ENCODE results near the gene FCHO2.
"Not testable (repeated sequence)": the region's sequence is repeated elsewhere in the genome, so short reads cannot be mapped to it uniquely, and the experiment has no call there.

FCHO2 gene

DNA sequence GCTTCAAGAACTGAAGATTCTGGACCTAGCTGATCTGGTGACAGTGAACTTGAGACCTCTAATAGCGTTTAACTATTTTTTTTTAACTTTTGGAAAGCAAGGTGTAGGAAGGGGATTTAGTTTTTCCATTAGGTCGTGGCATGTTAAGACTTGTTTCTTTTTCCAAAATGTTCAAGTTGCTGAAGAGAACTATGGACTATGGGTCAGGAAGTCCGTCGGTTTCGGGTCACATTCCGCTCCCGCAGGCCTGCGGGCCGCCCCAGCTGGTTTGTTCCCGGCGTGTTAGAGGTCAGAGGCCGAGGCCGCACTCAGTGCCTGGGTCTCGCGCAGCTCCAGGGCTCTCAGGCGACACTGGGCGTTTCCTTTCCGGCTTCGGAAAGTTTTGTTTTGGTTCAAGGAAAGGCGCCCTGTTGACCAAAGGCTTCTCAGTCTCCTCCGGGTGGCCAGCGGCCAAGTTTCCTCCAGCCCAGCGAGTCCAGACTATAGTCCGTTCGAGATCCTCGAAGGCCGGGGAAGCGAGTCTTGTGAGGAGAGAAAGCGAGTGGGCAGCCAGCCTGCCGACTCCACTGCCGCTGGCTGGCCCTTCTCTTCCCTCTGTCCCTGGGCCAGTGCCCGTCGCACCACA lies 586 bp upstream of the FCHO2 start:
- DNase-seq (ENCODE audit: low read depth in 2 of 2), result no peak

DNA sequence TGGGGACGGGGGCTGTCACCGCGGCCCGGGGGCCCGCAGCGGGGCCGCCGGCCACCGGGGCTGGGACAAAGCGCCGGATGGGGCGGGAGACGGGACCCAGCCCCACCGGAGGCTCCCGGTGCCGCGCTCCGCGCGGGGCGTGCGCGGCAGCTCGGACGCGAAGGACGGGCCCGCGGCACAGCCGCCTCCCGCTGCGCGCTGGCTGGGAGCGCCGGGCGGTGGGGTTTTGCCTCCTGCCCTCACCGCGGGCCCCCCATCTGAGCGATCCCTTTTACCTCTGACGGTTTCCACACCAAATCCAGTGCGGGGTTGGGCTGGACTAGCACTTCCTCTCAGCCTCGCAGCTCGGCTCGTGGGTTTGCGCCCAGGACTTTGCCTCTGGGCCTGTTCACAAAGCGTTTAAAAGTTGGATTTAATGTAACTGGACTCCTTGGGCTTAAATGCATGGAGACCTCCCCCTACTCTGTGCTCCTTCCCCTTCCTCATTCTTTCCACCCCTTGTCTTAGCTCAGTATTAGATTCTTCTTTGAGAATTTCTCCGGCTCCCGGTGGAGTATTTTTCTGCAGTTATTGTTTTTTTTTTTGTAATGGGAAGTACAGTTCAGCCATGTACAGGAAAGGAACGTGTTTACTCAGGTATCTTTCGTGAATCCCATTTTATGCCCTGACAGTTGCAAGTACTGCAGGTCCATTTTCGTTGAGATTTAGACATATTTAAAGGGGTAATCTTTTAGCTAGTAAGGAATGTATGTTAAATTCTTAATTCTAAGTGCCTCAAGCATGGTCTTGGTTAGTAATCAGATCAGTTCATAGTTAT lies 691 bp downstream of the FCHO2 start:
- DNase-seq (ENCODE audit: low read depth in 2 of 2), result peak in 1 of 2 donors; percentile 10

DNA sequence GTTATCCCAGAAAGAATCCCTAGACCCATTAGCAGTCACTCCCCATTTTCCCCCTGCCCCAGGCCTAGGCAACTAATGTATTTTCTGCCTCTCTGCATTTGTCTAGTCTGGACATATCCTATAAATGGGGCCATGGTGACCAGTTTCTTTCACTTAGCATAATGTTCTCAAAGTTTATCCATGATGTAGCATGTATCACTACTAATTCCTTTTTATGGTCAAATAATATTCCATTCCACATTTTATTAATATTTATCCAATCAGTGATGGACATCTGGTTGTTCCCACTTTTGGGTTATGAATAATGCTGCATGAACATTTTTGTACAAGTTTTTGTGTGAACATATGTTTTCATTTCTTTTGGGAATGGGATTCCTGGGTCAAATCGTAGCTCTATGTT lies 1.5 kb downstream of the FCHO2 start:
- no peak for DNase-seq (ENCODE audit: low read depth in 2 of 2)

DNA sequence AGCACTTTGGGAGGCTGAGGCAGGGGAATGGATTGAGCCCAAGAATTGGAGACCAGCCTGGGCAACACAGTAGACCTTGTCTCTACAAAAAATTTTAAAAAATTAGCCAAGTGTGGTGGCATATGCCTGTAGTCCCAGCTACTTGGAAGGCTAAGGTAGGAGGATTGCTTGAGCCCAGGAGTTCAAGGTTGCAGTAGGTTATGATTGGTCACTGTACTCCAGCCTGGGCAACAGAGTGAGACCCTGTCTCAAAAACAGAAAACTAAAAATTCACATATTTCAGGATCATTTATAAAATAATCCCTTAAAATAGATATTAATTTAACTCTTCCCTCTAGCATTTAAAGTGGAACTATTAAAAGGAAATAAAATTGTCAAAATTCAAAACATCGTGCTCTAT lies 3.4 kb downstream of the FCHO2 start:
- no peak for DNase-seq (ENCODE audit: low read depth in 2 of 2)

DNA sequence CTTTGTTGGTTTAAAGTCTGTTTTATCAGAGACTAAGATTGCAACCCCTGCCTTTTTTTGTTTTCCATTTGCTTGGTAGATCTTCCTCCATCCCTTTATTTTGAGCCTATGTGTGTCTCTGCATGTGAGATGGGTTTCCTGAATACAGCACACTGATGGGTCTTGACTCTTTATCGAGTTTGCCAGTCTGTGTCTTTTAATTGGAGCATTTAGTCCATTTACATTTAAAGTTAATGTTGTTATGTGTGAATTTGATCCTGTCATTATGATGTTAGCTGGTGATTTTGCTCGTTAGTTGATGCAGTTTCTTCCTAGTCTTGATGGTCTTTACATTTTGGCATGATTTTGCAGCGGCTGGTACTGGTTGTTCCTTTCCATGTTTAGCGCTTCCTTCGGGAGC lies 18.6 kb downstream of the FCHO2 start:
- not testable (repeated sequence) for DNase-seq (ENCODE audit: low read depth in 2 of 2)

DNA sequence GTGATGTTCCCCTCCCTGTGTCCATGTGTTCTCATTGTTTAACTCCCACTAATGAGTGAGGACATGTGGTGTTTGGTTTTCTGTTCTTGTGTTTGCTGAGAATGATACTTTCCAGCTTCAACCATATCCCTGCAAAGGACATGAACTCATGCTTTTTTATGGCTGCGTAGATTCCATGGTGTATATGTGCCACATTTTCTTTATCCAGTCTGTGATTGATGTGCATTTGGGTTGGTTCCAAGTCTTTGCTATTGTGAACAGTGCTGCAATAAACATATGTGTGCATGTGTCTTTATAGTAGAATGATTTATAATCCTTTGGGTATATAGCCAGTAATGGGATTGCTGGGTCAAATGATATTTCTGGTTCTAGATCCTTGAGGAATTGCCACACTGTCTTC lies 21.0 kb downstream of the FCHO2 start:
- not testable (repeated sequence) for DNase-seq (ENCODE audit: low read depth in 2 of 2)

DNA sequence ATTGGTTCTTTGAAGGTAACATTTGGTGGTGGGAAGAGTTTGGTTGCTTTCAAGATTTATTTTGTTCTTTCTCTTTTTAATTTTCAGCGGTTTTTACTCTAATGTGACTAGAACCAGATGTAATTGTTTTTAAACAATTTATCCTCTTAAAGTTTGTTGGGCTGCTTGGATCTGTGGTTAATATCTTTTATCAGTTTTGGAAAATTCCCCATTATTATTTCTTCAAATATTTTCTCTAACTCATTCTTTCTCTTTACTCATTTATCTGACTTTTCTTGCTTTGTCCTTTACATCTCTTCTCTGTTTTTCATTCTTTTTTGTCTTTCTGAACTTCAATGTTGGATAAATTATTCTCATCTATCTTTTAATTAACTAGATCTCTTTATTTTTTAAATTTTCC lies 29.9 kb downstream of the FCHO2 start:
- DNase-seq (ENCODE audit: low read depth in 2 of 2), result no peak

DNA sequence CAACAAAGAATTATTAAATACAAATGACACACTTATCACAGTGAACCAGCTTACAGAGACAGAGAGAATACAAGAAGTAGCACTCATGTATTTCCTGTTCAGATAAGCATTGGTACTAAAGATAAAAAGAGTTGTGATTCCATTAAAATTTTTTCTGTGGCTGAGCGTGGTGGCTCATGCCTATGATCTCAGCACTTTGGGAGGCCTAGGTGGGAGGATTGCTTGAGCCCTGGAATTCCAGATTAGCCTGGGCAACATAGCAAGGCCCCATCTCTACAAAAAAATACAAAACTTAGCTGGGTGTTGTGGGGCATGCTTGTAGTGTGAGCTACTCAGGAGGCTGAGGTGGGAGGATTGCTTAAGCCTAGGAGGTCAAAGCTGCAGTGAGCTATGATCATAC lies 32.9 kb downstream of the FCHO2 start:
- DNase-seq (ENCODE audit: low read depth in 2 of 2), result no peak

DNA sequence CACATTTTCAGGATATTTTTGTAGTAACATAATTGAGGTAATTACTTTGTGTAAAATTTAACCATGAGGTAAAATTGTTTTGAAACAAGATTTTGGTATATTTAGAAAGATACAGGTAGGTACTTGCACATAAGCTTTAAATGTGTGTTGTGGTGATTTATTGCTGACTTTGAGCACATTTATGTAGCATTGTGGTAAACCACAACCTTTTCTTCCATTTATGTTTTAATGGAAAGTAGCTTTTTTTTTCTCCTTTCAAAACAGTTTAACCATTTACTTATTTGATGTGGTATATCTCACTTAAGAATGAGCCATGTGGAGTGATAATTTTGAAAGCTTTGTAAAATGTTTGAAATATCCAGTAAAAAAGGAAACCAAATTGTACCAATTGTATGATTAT lies 35.6 kb downstream of the FCHO2 start:
- DNase-seq (ENCODE audit: low read depth in 2 of 2), result no peak

DNA sequence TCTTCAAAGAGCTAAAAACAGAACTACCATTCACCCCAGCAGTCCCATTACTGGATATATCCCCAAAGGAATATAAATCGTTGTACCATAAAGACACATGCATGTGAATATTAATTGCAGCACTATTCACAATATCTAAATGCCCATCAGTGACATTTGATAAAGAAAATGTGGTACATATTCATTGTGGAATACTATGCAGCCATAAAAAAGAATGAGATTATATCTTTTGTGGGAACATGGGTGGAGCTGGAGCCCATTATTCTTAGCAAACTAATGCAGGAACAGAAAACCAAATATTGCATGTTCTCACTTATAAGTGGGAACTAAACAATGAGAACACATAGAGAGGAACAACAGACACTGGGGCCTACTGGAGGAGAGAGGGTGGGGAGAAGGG lies 38.7 kb downstream of the FCHO2 start:
- DNase-seq (ENCODE audit: low read depth in 2 of 2), result no peak

DNA sequence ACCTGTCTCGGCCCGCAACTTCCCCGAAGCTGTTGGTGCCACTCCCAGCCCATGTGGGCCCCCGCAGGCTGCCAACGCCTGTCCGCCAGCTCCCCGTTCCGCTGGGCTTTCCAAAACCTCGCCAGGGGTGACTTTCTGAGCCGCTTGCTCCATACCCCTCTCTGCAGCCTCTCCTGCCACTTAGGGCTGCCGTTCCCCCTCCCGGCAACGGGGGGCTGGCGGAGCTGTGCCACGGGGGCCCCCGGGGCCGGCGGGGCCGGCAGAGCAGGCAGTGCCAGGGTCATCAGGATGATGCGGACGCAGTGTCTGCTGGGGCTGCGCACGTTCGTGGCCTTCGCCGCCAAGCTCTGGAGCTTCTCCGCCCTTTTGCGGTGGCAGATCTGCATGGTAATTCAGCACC lies 40.8 kb downstream of the FCHO2 start:
- no peak for DNase-seq (ENCODE audit: low read depth in 2 of 2)

DNA sequence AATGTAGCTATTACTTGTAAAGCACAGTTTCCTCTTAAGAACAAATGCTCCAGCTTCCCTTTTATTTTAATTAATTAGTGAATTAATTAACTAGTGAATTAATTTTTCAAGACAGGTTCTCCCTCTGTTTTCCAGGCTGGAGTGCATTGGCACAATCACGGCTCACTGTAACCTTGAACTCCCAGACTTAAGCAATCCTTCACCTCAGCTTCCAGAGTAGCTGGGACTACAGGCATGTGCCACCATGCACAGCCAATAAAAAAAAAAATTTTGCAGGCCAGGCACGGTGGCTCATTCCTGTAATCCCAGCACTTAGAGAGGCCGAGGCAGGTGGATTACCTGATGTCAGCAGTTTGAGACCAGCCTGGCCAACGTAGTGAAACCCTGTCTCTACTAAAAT lies 44.1 kb downstream of the FCHO2 start:
- no peak for DNase-seq (ENCODE audit: low read depth in 2 of 2)

DNA sequence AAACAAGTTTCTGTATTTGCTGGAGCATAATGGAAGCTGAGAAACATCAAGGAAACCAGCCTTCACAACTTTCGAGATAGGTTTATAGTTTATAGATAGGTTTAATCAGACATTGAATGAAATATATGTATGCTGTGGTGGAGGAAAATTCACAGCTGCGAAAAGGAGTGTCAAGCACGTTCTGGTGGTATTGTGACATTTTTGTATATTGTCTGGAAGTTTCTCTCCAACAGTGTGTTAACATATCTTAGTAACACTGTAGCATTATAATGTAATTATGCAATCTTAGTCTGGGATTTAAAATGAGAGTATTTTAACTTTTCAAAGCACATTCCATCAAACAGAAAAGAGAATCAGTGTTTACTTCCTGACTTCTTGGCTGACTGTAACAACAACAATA lies 50.0 kb downstream of the FCHO2 start:
- no peak for DNase-seq (ENCODE audit: low read depth in 2 of 2)

DNA sequence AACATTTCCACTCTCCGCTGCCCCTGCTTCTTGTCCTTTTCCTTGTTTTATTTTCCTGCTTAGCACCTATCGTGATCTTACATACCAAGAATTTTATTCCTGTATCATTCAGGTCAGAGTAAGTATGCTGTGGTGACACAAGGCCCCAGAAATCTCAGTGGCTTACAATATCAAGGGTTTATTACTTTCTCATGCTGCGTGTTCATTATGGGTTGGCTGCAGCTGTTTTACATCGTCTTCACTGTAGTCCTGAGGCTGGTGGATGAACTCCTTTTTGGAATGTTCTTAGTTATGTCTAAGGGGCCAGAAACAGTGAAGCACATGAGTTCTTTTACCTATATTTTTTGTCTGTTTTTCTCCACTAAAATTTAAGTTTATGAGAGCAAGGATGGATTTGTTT lies 51.2 kb downstream of the FCHO2 start:
- DNase-seq (ENCODE audit: low read depth in 2 of 2), result no peak

DNA sequence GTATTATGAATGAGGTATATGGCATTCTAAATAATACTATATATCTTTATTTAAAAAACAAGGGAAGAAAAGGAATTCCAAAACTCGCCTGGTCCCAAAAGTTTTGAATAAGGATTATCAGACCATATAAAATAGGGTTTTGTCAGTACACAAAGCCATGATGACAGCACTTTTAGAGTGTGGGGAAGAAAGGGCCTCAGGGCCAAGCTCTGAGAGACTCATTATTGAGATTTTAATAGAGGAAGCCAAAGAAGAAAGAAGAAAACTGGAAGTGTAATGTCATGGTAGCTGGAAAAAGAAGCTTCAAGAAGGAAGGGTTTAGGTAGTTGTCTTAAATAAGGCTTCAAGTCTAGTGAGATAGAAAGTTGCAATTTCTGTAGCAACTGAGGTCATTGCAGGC lies 53.0 kb downstream of the FCHO2 start:
- no peak for DNase-seq (ENCODE audit: low read depth in 2 of 2)

DNA sequence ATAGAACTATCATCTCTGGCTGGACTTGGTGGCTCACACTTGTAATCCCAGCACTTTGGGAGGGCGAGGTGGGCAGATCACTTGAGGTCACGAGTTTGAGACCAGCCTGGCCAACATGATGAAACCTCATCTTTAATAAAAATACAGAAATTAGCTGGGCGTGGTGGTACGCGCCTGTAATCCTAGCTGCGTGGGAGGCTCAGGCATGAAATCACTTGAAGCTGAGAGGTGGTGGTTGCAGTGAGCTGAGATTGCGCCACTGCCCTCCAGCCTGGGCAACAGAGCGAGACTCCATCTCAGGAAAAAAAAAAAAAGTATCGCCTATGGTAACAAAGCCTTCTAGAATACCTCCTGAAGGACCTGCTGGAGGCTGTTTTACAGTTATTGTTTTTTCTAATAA lies 55.8 kb downstream of the FCHO2 start:
- DNase-seq (ENCODE audit: low read depth in 2 of 2), result not testable (repeated sequence)

DNA sequence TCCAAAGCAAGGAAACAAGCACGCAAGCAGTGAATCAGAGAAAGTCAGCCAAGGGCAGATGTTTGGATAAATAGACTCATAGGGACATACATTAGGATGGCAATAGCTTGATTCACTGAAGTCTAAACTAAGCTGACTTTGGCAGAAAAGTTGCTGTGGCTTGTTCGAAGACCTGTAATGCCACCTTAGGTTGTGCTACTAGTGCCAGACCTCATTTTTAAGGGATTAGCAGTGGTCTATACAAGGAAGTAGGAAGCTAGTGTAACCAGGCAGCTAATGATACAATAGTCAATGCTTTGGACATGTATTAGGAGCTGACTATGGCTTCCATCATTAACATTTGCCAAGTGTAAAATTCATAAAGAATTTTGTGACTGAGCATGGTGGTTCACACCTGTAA lies 63.1 kb downstream of the FCHO2 start:
- DNase-seq (ENCODE audit: low read depth in 2 of 2), result no peak

DNA sequence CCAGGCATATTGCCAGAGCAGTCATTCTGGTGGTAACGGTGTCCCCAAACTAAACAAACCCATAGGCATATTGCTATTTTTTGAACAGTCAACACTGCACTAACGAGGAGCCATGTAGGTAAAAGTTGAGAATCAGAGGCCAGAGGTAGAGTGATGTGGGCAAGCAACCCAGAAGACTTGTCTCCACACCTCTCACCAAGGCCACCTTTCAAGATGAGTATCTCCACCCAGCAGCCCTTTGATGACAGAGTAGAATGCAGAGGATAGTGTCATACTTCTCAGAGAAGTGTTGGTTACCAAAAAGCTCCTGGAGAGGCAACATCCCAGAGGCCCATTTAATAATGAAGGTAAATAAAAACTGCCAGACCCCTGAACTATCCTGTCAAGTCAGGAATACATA lies 63.9 kb downstream of the FCHO2 start:
- DNase-seq (ENCODE audit: low read depth in 2 of 2), result no peak

DNA sequence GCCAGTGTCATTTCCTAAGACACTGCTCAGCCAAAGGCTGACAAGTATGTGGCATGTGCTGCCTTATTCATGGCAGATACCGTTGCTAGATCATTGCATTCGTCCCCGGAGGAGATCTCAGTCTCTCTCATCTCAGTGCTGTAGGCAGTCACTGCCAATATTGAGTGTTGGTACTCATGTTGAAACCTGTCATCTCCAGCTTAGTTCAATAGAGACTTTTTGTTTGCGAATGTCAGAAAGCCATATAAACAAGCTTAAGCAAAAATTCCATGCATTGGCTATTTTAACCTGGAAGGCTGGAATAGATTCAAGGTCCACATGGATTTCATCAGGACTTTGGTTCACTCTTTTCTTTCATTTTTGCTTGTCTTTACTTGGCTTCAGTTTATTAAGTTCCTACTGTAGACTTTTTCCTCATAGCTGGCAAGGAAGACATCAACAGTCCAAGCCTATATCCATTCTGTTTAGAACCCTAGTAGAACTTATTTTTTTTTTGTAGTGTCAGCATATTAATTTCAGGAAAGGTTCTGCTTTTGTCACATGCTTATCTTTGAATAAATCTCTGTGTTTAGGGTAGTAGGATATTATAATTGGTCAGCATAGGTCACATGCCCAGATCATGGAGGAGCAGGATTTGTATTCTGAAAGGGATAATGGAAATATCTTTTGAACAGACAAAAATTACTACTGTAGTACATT lies 66.8 kb downstream of the FCHO2 start:
- no peak for DNase-seq (ENCODE audit: low read depth in 2 of 2)

DNA sequence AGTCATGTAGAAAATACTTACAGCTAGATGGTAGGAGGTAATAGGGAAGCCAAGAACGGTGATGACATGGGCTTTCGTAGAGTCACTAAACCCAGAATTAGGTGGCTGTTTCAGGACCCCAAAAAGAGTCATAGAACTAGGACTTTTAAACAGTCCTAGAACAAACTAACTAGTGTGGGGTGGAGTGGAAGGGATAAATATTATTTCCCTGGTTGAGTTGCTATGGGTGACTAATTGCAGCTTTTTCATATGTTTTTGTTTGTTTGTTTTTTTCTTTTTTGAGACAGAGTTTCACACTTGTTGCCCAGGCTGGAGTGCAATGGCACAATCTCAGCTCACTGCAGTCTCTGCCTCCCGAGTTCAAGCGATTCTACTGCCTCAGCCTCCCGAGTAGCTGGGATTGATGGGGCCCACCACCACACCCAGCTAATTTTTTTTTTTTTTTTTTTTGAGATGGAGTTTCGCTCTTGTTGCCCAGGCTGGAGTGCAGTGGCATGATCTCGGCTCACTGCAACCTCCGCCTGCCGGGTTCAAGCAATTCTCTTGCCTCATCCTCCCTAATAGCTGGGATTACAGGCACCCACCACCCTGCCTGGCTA lies 69.2 kb downstream of the FCHO2 start:
- not testable (repeated sequence) for DNase-seq (ENCODE audit: low read depth in 2 of 2)

DNA sequence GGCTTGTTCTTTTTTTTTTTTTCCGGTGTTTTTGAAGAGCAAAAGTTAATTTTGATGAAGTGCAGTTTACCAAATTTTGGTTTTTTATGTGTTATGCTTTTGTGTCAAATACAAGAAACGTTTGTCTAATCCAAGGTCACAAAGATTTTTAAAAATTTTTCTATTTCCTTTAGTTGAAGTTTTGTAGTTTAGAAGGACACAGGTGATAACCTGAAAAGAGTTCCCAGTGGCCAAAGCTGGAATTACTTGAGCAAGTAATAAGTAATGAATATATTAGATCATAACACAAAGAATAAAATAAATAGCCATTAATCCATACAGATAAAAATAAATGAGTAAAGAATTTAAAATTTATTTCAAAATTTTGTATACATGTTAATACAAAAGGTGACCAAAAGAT lies 71.5 kb downstream of the FCHO2 start:
- DNase-seq (ENCODE audit: low read depth in 2 of 2), result no peak

DNA sequence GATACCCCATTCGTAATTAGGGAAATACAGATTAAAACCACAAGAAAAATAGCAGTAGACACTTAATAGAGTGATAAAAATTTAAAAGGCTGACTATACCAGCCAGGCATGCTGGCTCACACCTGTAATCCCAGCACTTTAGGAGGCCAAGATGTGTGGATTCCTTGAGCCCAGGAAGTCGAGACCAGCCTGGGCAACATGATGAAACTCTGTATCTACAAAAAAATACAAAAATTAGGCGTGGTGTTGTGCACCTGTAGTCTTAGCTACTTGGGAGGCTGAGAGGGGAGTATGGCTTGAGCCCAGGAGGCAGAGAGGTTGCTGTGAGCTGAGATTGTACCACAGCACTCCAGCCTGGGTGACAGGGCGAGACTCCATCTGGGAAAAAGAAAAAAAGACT lies 72.0 kb downstream of the FCHO2 start:
- DNase-seq (ENCODE audit: low read depth in 2 of 2), result no peak
